ENCODE results near the gene IPO8.
A peak's percentile ranks its signal among the peaks of the same experiment; 100 is the strongest.
"Not testable (repeated sequence)": the region's sequence is repeated elsewhere in the genome, so short reads cannot be mapped to it uniquely, and the experiment has no call there.

The IPO8 gene

GRCh38 chr12:30603129-30603528 lies 92.5 kb downstream of the IPO8 start:
- DNase-seq (ENCODE audit: low read depth) = no peak

- no peak for DNase-seq (ENCODE audit: low read depth)
These were observed 93.0 kb downstream of the IPO8 start for GRCh38 chr12:30602678-30603077.

DNA sequence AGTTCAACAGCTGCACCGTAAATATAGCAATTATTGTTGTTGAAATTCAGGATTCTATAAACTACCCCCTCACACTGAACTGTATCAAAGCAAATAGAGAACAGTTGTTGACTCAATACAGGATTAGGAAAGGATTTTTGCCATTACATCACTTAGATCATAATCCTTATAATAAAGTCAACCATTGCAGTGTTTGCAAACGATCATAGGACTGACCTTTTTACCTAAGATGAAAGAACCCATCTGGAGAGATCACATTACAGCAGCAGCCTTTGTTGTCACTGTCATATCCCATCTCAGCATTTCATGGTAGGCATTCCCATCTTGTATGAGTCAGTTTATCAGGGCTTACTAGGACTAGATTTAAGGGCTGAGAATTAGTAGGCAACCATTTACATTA lies 96.1 kb downstream of the IPO8 start:
- DNase-seq (ENCODE audit: low read depth) = peak; percentile 37

GRCh38 chr12:30598889-30599288 lies 96.8 kb downstream of the IPO8 start:
- DNase-seq (ENCODE audit: low read depth) = no peak

- no peak for DNase-seq (ENCODE audit: low read depth)
These were observed 99.9 kb downstream of the IPO8 start for GRCh38 chr12:30595742-30596141.

DNA sequence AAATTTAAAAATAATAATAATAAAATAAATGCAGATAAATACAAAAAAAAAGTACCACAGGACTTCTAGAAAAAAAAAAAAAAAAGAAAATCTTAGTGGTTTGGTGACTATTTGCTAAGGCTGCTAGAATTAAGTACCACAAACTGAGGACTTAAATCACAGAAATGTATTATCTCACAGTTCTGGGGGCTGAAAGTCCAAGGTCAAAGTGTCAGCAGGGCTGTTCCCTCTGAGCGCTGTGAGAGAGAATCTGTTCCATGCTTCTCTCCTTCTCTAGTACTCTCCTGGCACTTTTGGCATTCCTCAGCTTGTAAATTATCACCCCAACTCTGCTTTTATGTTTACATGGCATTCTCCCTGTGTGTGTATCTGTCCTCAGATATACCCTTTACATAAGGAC lies 101.2 kb downstream of the IPO8 start:
- DNase-seq (ENCODE audit: low read depth) = no peak

DNA sequence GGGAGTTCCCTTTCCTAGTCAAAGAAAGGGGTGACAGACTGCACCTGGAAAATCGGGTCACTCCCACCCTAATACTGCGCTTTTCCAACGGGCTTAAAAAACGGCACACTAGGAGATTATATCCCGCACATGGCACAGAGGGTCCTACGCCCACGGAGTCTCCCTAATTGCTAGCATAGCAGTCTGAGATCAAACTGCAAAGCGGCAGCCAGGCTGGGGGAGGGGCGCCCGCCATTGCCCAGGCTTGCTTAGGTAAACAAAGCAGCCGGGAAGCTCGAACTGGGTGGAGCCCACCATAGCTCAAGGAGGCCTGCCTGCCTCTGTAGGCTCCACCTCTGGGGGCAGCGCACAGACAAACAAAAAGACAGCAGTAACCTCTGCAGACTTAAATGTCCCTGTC lies 107.1 kb downstream of the IPO8 start:
- DNase-seq (ENCODE audit: low read depth) = not testable (repeated sequence)

DNA sequence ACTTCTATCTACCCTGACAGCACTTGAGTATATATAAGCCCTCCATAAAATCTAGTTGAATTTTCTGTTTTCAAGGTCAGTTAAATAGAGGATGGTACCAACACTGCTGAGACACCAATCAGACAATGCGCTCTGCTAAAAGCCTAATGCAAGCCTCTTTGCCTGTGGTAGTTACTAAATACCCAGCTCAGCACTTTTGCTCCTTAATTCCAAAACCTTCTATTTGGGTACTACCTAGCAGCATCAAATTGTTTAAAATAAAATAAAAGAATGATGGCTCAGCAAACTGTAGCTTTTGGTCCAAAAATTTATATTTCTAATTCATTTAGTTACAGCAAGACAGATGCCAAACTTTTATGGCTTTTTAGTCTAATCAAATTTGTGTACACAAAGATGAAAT lies 107.9 kb downstream of the IPO8 start:
- DNase-seq (ENCODE audit: low read depth) = no peak

- no peak for DNase-seq (ENCODE audit: low read depth)
These were observed 109.8 kb downstream of the IPO8 start for GRCh38 chr12:30585877-30586276.

- no peak for DNase-seq (ENCODE audit: low read depth)
These were observed 112.7 kb downstream of the IPO8 start for GRCh38 chr12:30582943-30583342.

GRCh38 chr12:30580344-30580743 lies 115.3 kb downstream of the IPO8 start:
- DNase-seq (ENCODE audit: low read depth) = no peak
